Right forelimb (tissue), 1 donor: ENCODE data around the gene SPTBN4.
"Not testable (repeated sequence)": the region's sequence is repeated elsewhere in the genome, so short reads cannot be mapped to it uniquely, and the experiment has no call there.

ENCODE experiments used
- DNase-seq: peaks from one replicate; pipeline ENCODE4 v3.0.0-alpha.2; 2018

SPTBN4 gene

GRCh38 chr19:40508739-40509260, 42.0 kb downstream of the SPTBN4 start:
- DNase-seq, result no peak

GRCh38 chr19:40510526-40511115, 43.8 kb downstream of the SPTBN4 start:
- no peak for DNase-seq

GRCh38 chr19:40511487-40511886, 44.7 kb downstream of the SPTBN4 start:
- no peak for DNase-seq

- no peak for DNase-seq
Observed at GRCh38 chr19:40512110-40512472, 45.3 kb downstream of the SPTBN4 start.

GRCh38 chr19:40512473-40513344, 45.9 kb downstream of the SPTBN4 start:
- DNase-seq, result peak; percentile 45

GRCh38 chr19:40513345-40513678, 46.5 kb downstream of the SPTBN4 start:
- DNase-seq, result no peak

- DNase-seq, result no peak
Observed at GRCh38 chr19:40513741-40514315, 47.0 kb downstream of the SPTBN4 start.

GRCh38 chr19:40517248-40517647, 50.4 kb downstream of the SPTBN4 start:
- no peak for DNase-seq

- DNase-seq, result no peak
Observed at GRCh38 chr19:40519352-40520322, 52.8 kb downstream of the SPTBN4 start.

GRCh38 chr19:40521276-40521675, 54.5 kb downstream of the SPTBN4 start:
- no peak for DNase-seq

GRCh38 chr19:40521900-40522299, 55.1 kb downstream of the SPTBN4 start:
- DNase-seq, result not testable (repeated sequence)

- DNase-seq, result no peak
Observed at GRCh38 chr19:40523322-40524047, 56.7 kb downstream of the SPTBN4 start.

- no peak for DNase-seq
Observed at GRCh38 chr19:40524133-40524549, 57.3 kb downstream of the SPTBN4 start.

GRCh38 chr19:40524655-40525054, 57.9 kb downstream of the SPTBN4 start:
- no peak for DNase-seq

GRCh38 chr19:40525234-40526051, 58.6 kb downstream of the SPTBN4 start:
- DNase-seq, result no peak

- no peak for DNase-seq
Observed at GRCh38 chr19:40528078-40528477, 61.3 kb downstream of the SPTBN4 start.

GRCh38 chr19:40528533-40529092, 61.8 kb downstream of the SPTBN4 start:
- no peak for DNase-seq

GRCh38 chr19:40529093-40529954, 62.5 kb downstream of the SPTBN4 start:
- peak; percentile 92 for DNase-seq

- DNase-seq, result peak; percentile 77
Observed at GRCh38 chr19:40530091-40530901, 63.5 kb downstream of the SPTBN4 start.
